Measurements from ENCODE around the gene NELL1. TPM values are rescaled to one million over a fixed set of nuclear protein-coding genes. Genes with fewer than 3 reads are reported as not detected.

The NELL1 gene
- polyA plus RNA-seq, 3 donors = 1.7 to 3.0 (median 1.7) TPM

DNA sequence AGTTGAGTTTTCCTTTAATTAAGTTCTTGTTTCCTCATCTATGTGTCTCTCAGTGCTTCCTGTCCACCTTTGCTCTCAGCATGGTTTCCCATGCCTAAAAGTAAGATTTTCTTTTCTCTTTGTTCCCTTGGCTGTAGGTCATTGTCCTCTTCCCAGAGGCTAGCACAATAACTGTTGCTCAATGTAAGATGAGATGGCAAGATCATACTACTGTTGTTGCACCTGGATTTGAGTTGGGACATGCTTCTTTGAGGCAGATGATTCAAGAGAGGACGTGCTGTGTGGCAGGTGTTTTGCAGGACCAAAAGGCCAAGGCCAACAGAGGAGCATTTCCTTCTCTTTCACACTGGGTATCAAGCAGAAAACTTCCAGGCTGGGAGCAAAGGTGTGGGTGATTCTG lies 11.3 kb upstream of the NELL1 start:
- DNase-seq (ENCODE audit: extremely low read depth in 1 of 11, low read depth in 9 of 11, low spot score in 4 of 11) = no peak

DNA sequence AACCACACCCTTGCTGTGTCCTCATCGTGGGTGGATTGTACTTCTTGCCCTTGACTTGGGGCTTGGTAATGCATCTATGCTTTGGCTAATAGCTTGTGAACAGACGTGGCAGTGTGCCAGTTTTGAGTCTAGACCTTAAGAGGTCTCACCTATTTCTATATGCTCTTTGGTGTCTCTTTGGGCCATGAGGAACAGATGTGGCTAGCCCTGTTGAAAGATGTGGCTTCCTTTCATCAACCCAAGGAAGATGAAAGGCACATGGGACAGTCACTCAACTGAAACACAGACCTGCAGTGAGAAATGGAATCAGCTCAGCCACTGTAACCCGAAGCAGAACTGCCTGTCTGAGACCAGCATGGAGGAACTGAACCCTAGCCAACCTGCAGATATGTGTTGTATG lies 7.9 kb upstream of the NELL1 start:
- DNase-seq (ENCODE audit: extremely low read depth in 1 of 11, low read depth in 9 of 11, low spot score in 4 of 11) = no peak

DNA sequence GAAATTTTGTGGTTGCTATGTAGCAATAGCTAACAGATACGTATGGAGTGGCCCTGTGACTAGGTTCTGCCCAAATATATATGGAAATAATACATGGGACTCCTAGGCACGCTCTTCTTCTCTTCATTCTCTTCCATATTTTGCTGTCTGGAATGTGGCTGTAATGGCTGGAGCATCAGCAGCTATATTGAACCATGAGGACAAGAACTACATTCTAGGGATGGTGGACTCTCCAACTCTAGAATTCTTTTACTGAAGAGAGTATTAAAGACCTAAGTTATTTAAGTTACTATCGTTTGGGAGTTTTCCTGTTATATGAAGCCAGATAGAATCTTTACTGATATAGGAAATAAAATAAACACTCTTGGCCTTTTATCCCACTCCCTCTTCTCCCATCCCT lies 7.5 kb upstream of the NELL1 start:
- no peak for DNase-seq (ENCODE audit: extremely low read depth in 1 of 11, low read depth in 9 of 11, low spot score in 4 of 11)

DNA sequence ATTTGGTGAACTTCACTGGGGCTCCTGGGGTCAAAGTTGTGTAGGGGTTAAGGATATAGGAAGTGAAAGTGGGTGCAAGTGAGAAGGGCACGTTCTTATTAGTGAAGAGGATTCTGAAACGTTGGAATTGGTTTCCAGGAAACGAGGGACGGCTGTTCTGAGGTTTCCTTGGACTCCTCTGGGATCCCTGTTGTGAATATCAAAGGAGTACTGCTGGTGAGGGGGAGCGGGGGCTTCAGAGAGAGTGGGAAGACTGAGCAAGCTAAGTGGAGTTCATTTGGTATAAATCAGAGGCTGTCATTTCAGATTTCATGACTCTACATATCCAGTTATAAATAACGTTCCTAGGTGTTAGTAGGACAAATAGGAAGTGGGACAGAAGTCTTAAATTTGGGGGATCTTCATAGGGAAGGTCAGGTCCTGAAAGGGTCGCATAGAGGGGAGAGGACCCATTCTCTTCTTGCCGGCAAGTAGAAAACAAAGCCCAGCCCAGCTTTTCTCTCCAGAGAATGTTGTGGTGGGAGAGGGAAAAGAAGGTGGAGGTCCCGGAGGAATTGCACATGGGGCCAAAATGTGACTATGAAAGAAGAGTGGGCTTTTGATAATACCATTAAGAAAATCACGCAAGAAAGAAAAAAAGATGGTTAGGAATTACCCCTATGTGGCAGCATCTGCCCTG lies 1.1 kb upstream of the NELL1 start:
- DNase-seq (ENCODE audit: extremely low read depth in 1 of 11, low read depth in 9 of 11, low spot score in 4 of 11) = no peak

DNA sequence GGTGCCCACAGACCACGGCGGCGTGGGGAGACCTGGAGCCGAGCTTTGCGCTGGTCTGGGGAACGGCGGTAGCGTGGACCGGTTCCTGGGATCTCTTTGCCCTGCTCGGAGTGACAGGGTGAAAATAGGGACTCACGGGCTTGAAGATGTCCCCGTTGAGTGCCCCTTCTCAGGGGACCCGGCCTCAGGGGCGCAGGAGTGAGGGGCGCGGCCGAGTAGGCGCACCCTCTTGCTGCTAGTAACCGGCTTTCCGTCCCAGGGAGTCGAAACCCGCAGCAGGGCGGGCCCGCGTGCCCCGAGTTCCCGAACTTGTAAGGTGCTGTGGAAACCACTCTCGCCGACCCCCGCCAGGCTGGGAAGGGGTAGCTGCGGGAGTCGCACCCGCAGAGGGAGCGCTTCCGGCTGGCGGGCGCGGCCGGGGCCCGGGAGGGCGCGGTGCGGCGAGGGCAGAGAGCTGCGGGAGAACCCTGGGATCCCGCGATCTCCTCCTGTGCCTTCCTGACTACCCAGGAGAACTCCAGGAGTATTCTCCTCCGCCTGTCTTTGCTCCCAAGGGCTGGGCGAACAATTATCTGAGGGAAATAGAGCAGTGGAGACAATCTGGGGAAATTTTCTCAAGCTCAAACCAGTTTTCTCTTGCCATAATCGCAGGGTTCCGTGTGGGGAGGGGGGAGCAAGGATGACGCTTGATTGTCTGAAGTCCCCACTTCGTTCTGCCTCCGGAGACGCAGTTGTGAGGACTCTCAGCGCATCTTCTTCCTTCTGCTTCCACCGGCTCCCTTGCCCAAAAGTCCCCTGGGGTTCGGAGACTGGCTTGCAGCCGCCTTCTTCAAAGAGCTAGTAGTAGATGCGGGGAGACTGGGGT lies 666 bp downstream of the NELL1 start:
- DNase-seq (ENCODE audit: extremely low read depth in 1 of 11, low read depth in 9 of 11, low spot score in 4 of 11) = no peak

DNA sequence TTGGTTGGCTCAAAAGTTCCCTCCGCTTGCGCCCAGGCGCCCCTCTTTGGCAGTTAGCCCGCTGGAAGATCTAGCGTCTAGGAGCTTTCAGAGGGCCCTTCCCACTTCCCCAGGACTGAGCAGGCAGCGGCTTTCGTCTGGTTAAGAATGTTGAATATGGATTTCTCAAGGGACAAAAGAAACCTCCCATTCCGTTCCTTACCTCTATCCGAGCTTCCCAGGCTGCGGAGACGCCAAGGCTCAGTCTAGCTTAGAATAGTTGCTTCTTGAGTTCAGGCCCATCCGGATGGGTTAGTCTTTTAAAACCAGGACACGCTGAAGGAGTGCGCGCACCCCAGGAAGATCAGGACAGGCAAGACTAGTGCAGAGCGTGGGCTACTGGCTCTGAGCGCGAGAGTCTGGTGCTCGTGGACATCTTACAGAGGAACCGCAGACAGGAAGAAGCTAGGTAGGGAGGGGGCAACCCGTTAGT lies 1.6 kb downstream of the NELL1 start:
- no peak for DNase-seq (ENCODE audit: extremely low read depth in 1 of 11, low read depth in 9 of 11, low spot score in 4 of 11)

DNA sequence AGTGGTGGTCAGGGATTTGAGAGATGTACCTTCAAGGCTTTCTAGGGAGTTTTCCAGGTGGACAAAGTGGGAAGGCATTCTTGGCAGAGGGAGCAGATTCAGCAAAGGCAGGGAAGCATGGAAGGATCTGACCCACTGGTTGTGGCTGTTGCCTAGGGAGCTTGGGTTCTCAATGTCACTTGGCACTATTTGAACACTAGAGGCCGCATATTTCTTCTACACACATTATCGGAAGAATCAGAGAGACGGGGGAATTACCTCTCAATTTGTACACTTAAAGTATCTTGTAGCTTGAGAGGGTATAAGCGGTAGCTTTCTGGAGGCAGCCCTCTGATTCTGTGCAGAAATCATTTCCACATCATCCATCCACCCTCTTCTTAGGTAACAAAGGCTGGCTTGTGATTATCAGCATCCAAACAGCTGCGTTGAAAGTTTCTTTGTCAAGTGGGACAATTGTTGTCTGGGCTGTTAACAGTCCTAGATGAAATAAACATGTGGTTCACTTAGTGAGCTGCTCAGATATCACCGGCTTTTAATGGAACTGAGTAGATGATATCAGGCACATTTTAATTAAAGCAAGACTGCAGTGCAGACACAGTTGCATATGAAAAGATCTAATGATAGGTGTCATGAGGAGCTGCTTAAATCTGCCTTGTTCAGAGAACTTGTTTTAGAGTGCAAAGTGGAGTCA lies 2.6 kb downstream of the NELL1 start:
- DNase-seq (ENCODE audit: extremely low read depth in 1 of 11, low read depth in 9 of 11, low spot score in 4 of 11) = peak in 2 of 11 donors; percentile 29 to 36

DNA sequence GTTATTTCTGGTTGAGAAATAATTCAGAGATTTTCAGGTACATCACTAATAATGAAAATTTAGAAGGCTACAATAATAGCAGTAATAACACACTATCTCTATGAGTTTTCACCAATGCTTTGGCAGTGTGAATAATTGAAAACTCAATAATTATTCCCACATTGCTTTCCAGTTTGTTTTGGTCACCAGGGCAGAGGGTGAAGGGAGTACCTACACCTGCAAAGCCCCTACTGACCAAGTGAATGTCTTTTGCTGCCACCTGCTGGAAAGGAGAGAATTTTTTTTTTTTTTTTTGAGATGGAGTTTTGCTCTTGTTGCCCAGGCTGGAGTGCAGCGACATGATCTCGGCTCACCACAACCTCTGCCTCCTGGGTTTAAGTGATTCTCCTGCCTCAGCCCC lies 3.2 kb downstream of the NELL1 start:
- no peak for DNase-seq (ENCODE audit: extremely low read depth in 1 of 11, low read depth in 9 of 11, low spot score in 4 of 11)

DNA sequence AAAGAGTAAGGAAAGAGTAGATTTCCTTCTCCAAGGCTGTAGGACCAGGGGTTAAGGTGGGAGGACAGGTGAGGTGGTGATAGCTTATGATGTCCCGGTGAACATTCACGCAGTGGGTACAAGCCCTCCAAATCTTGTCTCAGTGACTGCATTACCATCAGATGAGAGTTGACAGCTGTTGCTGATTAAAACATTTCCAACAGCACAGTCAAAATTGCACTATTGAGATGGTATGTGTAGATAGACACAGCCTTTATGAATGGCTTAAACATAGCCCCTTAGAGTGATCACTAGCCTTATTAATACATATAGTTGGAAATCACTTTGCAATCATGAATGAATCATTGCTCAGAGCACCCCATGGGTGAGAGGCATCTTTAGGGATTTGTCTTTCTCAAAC lies 7.3 kb downstream of the NELL1 start:
- no peak for DNase-seq (ENCODE audit: extremely low read depth in 1 of 11, low read depth in 9 of 11, low spot score in 4 of 11)

DNA sequence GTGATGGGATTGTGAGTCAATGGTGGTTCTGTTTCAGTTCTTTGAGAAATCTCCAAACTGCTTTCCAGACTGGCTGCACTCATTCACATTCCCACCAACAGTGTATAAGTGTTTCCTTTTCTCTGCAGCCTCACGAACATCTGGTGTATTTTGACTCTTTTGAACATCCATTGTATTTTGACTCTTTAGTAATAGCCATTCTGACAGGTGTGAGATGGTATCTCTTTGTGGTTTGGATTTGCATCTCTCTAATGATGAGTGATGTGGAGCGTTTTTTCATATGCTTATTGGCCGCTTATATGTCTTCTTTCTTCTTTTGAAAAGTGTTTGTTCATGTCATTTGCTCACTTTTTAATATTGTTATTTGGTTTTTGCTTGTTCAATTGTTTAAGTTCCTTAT lies 19.4 kb downstream of the NELL1 start:
- DNase-seq (ENCODE audit: extremely low read depth in 1 of 11, low read depth in 9 of 11, low spot score in 4 of 11) = no peak

DNA sequence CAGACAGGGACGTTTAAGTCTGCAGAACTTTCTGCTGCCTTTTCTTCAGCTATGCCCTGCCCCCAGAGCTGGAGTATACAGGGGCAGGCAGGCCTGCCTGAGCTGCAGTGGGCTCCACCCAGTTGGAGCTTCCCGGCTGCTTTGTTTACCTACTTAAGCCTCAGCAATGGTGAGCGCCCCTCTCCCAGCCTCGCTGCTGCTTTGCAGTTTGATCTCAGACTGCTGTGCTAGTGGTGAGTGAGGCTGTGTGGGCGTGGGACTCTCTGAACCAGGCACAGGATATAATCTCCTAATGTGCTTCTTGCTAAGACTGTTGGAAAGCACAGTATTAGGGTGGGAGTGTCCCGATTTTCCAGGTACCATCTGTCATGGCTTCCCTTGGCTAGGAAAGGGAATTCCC lies 38.5 kb downstream of the NELL1 start:
- no peak for DNase-seq (ENCODE audit: extremely low read depth in 1 of 11, low read depth in 9 of 11, low spot score in 4 of 11)

DNA sequence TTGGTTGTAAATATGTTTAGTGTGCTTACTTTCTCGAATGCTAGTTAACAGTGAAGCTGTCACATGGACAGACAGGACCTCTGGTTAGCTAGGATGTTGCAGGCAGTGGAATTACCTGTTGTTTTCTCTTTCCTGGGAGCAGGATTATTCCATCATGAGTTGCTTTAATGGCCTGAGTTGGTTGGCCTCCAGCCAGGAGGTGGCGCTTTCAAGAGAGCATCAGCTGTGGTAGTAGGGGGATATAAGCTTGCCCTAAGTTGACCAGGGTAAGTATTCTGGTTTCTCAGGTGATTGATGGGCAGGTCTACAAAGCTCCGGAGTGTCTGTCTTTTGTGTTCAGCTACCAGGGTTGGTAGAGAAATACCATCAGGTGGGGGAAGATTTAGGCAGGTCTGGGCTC lies 43.5 kb downstream of the NELL1 start:
- DNase-seq (ENCODE audit: extremely low read depth in 1 of 11, low read depth in 9 of 11, low spot score in 4 of 11) = no peak

DNA sequence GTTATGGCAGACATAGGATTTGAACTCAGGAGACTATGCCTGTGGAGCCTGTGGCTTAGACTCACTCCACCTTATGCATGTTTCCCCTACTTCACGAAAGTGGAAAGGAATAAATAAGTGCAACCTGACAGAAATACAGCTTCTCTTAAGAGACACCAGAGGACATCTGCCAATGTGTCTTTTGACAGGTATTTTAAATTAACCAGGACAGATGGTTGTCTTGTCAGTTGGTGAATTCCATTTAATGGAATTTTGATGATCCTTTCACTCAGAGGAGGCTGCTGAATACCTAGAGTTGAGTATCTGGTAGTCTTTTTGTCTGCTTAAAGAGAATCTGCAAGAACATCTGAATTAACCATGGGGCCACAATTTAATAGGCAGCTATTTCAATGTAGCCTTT lies 46.1 kb downstream of the NELL1 start:
- no peak for DNase-seq (ENCODE audit: extremely low read depth in 1 of 11, low read depth in 9 of 11, low spot score in 4 of 11)

DNA sequence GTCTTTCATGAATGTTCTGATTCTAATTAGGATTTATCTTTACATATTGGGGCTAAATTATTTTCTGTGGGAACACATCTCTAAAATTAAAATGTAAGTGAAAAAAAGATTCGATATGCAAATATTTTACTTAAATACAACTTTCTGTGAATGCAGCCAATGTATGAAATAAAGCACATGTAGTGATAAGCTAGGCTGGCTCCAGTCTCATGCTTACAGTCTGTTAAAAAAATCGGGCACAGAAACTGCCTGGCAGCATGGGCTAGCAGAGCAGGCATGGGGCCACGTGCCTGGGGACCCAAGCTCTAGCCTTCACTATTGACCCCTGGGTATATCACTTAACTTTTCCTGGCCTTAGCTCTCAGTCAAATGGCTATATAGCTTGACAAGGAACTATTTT lies 46.5 kb downstream of the NELL1 start:
- no peak for DNase-seq (ENCODE audit: extremely low read depth in 1 of 11, low read depth in 9 of 11, low spot score in 4 of 11)

DNA sequence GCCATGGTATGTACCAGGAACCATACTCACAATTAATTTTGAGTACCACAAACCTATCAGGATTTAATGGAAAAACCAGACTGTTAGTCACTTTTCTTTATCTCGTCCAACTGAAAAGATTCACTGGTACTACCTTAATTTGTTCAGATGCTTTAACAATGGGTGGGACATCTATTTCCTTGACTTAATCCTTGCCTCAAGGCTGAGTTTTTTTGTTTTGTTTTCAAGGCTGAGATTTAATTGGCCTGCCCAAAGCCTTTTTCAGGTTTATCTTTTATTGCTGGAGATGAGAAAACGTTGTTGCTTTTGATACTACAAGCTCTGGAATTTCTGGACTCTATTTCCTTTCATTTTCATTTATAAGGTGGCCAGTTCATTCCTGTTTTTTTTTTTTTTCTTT lies 50.4 kb downstream of the NELL1 start:
- DNase-seq (ENCODE audit: extremely low read depth in 1 of 11, low read depth in 9 of 11, low spot score in 4 of 11) = no peak

DNA sequence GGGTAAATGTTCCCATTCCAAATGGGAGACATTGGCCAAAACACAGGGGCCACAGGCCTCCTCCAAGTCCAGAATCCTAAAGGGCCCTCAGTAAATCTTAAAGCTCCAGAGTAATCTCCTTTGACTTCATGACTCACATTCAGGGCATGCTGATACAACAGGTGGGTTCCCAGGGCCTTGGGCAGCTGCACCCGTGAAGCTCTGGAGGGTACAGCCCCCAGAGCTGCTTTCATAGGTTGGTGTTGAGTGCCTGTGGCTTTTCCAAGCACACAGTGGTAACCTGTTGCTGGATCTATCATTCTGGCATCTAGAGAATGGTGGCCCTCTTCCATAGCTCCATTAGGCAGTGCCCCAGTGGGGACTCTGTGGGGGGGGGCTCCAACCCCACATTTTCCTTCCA lies 54.0 kb downstream of the NELL1 start:
- DNase-seq (ENCODE audit: extremely low read depth in 1 of 11, low read depth in 9 of 11, low spot score in 4 of 11) = no peak

DNA sequence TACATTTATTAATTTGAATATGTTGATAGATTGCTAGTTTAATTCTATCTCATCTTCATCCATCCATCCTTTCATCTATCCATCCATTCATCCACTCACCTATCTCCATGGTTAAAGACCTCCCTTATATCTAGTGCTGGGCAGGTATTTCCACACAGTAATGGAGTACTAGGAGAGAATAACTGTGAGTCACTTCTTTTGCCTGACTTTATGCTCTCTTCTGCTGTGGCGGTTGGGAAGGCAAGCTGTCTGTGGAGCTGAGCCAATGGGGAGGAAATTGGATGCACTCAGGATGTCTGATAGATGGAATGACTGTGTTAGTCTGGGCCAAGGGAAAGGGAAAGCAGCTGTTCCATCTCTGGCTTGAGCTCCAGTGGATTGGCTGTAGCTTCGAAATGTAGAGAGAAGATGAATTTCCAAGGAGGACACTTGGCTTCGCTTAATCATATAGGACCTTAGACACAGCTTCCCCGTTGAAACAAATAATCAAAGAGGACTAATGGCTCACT lies 60.3 kb downstream of the NELL1 start:
- DNase-seq (ENCODE audit: extremely low read depth in 1 of 11, low read depth in 9 of 11, low spot score in 4 of 11) = no peak

DNA sequence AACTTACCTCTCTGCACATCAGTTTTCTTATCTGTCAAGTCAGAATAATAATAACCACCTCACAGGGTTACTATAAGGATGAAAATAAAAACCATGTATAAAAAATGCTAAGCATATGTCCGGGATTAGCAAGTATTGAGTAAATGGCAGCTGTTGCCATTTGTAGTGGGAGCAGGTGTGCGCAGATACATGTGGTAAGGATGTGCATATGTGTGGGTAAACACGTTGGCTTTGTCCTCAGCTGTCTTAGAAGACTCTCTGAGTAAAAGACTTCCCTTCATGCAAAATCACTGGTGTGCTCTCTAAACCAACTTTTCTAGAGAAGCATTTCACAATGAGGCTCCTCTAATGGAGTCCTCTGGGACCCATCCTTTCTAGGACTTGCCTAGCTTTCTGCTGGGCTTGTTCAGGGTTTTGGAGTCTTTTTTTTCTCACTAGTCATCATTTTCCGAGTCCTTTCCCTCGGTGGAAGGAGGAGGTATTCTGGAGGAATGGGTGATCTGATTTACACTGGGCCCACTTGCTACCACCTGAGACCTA lies 62.4 kb downstream of the NELL1 start:
- DNase-seq (ENCODE audit: extremely low read depth in 1 of 11, low read depth in 9 of 11, low spot score in 4 of 11) = no peak

DNA sequence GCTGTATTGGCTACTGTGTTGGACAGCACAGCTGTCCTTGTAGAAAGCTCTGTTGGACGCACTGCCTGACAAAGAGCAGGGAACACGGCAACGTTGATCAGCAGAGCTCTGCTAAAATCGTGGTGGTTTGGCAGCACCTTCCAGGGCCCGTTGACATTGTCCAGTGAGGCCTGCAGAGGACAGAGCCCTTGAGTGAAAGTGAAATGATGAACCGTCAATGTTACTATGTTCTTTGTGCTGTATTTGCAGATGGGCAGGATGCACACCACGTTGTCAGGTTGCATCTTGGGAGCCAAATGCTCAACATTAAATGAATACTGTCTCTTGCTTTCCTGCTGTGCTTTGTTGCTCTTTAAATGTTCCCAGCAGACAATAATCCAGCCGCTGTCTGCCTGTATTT lies 69.7 kb downstream of the NELL1 start:
- no peak for DNase-seq (ENCODE audit: extremely low read depth in 1 of 11, low read depth in 9 of 11, low spot score in 4 of 11)

DNA sequence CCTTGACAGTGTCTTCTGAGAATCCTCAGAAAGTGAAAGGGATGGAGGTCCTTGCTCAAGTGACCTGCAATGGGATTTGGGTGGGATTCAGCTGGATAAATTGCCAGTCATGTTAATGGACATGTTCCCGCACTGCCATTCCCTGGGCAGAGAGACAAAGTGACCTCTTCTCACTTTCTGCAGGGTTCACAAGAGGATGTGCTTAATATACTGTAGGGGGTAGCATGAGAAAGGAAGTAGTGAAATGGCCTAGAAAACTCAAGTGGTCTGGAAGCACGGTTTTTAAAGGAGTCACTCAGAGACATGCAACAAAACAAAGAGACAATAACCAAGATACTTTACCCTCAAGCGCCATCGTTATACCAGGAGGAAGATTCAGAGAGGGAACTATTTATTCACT lies 70.2 kb downstream of the NELL1 start:
- DNase-seq (ENCODE audit: extremely low read depth in 1 of 11, low read depth in 9 of 11, low spot score in 4 of 11) = no peak

All from renal cortex interstitium (tissue), 11 donors.